H54 (cell line): Measurements from ENCODE around the gene AGMAT.

ENCODE experiments used
- DNase-seq: peaks from one replicate; pipeline ENCODE4 v3.0.0; 2011; ENCODE audit warnings: low spot score, mixed read lengths; ENCODE audit not compliant: insufficient read length
- FAIRE-seq: peaks from 3 replicates; lab custom pipeline; 2011; peaks lifted over from hg19 to GRCh38; lab: Jason Lieb, UNC
- POLR2A ChIP-seq: IDR thresholded peaks from 2 replicates; pipeline ENCODE4 v1.6.1; 2011; ENCODE audit warnings: low read depth, mild to moderate bottlenecking, low read length

The AGMAT gene

GRCh38 chr1:15598436-15598835 is 13.6 kb upstream of the AGMAT start:
- FAIRE-seq (no peak), DNase-seq (no peak)
- TF ChIP-seq POLR2A: no peak

- no peak for TF ChIP-seq POLR2A
- DNase-seq (no peak), FAIRE-seq (no peak)
Measured at GRCh38 chr1:15595809-15596617, 11.2 kb upstream of the AGMAT start.

GRCh38 chr1:15592285-15592684 is 7.4 kb upstream of the AGMAT start:
- no peak for FAIRE-seq
- no peak for TF ChIP-seq POLR2A
- no peak for DNase-seq

GRCh38 chr1:15583016-15583706 is 1.7 kb downstream of the AGMAT start:
- no peak for FAIRE-seq
- DNase-seq: no peak
- no peak for TF ChIP-seq POLR2A

GRCh38 chr1:15579683-15580047 is 5.2 kb downstream of the AGMAT start:
- no peak for TF ChIP-seq POLR2A
- DNase-seq: no peak
- FAIRE-seq: no peak

- DNase-seq (no peak), FAIRE-seq (no peak)
- TF ChIP-seq POLR2A: no peak
Measured at GRCh38 chr1:15578921-15579682, 5.7 kb downstream of the AGMAT start.

- DNase-seq: no peak
- TF ChIP-seq POLR2A: no peak
Measured at GRCh38 chr1:15577691-15578090, 7.2 kb downstream of the AGMAT start.

GRCh38 chr1:15575549-15576150 is 9.2 kb downstream of the AGMAT start:
- TF ChIP-seq POLR2A: no peak
- DNase-seq (no peak), FAIRE-seq (no peak)

More at GRCh38 chr1:15577691-15578090, 7.2 kb downstream of the AGMAT start:
- no peak for FAIRE-seq

GRCh38 chr1:15574741-15575140 is 10.1 kb downstream of the AGMAT start:
- FAIRE-seq (no peak), DNase-seq (no peak)
- no peak for TF ChIP-seq POLR2A

GRCh38 chr1:15573477-15573876 is 11.4 kb downstream of the AGMAT start:
- TF ChIP-seq POLR2A: no peak
- DNase-seq (no peak), FAIRE-seq (no peak)

- no peak for DNase-seq
- FAIRE-seq: no peak
- no peak for TF ChIP-seq POLR2A
Measured at GRCh38 chr1:15571266-15571665, 13.6 kb downstream of the AGMAT start.

GRCh38 chr1:15570861-15571260 is 14.0 kb downstream of the AGMAT start:
- no peak for TF ChIP-seq POLR2A
- no peak for DNase-seq
- FAIRE-seq: no peak

- FAIRE-seq: no peak
- no peak for TF ChIP-seq POLR2A
- no peak for DNase-seq
Measured at GRCh38 chr1:15568387-15569073, 16.3 kb downstream of the AGMAT start.
